Measurements from ENCODE around the gene SIL1. TPM values are rescaled to one million over a fixed set of nuclear protein-coding genes. Genes with fewer than 3 reads are reported as not detected.

Gene SIL1
- total and polyA plus RNA-seq, 9 of the 15 experiments (the other 6 are each of a cell fraction or from before 2014, with no cell fraction given) = 1.3 to 30.5 (median 18.1) TPM

DNA sequence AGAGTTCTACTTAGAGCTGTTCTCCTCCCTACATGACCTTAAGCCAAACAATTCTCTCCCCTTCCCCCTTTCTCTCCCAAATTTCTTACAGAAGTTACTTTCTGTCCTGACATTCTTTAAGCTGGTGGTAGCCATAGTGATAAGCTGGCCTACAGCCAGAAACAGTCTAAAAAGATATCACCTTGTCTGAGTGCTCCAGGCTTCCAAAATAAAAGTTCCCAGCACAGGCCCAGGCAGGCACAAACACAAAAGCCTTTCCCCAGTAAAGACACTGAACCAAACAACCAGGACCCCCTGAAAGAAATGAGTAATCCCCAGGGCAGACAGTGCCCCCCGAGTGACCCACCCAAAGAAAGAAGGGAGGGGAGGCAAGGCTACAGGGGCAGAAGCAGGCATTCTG, 19.2 kb downstream of the SIL1 start (continued):
- peak; percentile 100 for TF ChIP-seq MYNN (IDR thresholded peaks at IDR 0.05)
- peak; percentile 99 for TF ChIP-seq MYNN (CRISPR knock-in tag; IDR thresholded peaks at IDR 0.05)
- TF ChIP-seq, protein P1, sequence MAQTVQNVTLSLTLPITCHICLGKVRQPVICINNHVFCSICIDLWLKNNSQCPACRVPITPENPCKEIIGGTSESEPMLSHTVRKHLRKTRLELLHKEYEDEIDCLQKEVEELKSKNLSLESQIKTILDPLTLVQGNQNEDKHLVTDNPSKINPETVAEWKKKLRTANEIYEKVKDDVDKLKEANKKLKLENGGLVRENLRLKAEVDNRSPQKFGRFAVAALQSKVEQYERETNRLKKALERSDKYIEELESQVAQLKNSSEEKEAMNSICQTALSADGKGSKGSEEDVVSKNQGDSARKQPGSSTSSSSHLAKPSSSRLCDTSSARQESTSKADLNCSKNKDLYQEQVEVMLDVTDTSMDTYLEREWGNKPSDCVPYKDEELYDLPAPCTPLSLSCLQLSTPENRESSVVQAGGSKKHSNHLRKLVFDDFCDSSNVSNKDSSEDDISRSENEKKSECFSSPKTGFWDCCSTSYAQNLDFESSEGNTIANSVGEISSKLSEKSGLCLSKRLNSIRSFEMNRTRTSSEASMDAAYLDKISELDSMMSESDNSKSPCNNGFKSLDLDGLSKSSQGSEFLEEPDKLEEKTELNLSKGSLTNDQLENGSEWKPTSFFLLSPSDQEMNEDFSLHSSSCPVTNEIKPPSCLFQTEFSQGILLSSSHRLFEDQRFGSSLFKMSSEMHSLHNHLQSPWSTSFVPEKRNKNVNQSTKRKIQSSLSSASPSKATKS (CRISPR knock-in tag; IDR thresholded peaks at IDR 0.05) = no peak
- no peak for TF ChIP-seq ZKSCAN8 (CRISPR knock-in tag; IDR thresholded peaks at IDR 0.05)
- TF ChIP-seq, protein P2, sequence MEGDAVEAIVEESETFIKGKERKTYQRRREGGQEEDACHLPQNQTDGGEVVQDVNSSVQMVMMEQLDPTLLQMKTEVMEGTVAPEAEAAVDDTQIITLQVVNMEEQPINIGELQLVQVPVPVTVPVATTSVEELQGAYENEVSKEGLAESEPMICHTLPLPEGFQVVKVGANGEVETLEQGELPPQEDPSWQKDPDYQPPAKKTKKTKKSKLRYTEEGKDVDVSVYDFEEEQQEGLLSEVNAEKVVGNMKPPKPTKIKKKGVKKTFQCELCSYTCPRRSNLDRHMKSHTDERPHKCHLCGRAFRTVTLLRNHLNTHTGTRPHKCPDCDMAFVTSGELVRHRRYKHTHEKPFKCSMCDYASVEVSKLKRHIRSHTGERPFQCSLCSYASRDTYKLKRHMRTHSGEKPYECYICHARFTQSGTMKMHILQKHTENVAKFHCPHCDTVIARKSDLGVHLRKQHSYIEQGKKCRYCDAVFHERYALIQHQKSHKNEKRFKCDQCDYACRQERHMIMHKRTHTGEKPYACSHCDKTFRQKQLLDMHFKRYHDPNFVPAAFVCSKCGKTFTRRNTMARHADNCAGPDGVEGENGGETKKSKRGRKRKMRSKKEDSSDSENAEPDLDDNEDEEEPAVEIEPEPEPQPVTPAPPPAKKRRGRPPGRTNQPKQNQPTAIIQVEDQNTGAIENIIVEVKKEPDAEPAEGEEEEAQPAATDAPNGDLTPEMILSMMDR (IDR thresholded peaks at IDR 0.05 in 2 of 3, conservative IDR thresholded peaks at IDR 0.05 in 1 of 3; ENCODE audit: insufficient read depth in 2 of 3, low read depth in 1 of 3, low read length in 3 of 3) = no peak
- no peak for TF ChIP-seq CBFA2T2 (conservative IDR thresholded peaks at IDR 0.05)
- no peak for TF ChIP-seq ETS2 (tag; IDR thresholded peaks at IDR 0.05; ENCODE audit: borderline replicate concordance, poor library complexity, severe bottlenecking)
- TF ChIP-seq NR2C1 (IDR thresholded peaks at IDR 0.05) = no peak
- TF ChIP-seq NR2C1 (tag; IDR thresholded peaks at IDR 0.05) = no peak
- no peak for TF ChIP-seq U2AF1 (optimal IDR thresholded peaks at IDR 0.05; ENCODE audit: low read depth, low read length)
- TF ChIP-seq POLR3A (IDR thresholded peaks at IDR 0.05; ENCODE audit: borderline replicate concordance, extremely low read depth, insufficient read depth, insufficient read length) = no peak
- no peak for TF ChIP-seq ZFP1 (CRISPR knock-in tag; IDR thresholded peaks at IDR 0.05)
- TF ChIP-seq TCFL5 (CRISPR knock-in tag; conservative IDR thresholded peaks at IDR 0.05) = no peak
- TF ChIP-seq KLF10 (CRISPR knock-in tag; IDR thresholded peaks at IDR 0.05) = no peak
- TF ChIP-seq FOXJ2 (tag; IDR thresholded peaks at IDR 0.05) = no peak
- no peak for TF ChIP-seq ZNF699 (CRISPR knock-in tag; IDR thresholded peaks at IDR 0.05; ENCODE audit: insufficient replicate concordance)
- TF ChIP-seq, protein P3, sequence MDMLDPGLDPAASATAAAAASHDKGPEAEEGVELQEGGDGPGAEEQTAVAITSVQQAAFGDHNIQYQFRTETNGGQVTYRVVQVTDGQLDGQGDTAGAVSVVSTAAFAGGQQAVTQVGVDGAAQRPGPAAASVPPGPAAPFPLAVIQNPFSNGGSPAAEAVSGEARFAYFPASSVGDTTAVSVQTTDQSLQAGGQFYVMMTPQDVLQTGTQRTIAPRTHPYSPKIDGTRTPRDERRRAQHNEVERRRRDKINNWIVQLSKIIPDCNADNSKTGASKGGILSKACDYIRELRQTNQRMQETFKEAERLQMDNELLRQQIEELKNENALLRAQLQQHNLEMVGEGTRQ (CRISPR knock-in tag; IDR thresholded peaks at IDR 0.05) = no peak
- no peak for TF ChIP-seq STAT5A (IDR thresholded peaks at IDR 0.05; ENCODE audit: borderline replicate concordance, low read length)
- TF ChIP-seq NFIX (CRISPR knock-in tag; IDR thresholded peaks at IDR 0.05; ENCODE audit: low read depth) = peak; percentile 59
- TF ChIP-seq EWSR1 (IDR thresholded peaks at IDR 0.05; ENCODE audit: borderline replicate concordance, low read depth, partially characterized antibody) = no peak
- TF ChIP-seq, protein P4, sequence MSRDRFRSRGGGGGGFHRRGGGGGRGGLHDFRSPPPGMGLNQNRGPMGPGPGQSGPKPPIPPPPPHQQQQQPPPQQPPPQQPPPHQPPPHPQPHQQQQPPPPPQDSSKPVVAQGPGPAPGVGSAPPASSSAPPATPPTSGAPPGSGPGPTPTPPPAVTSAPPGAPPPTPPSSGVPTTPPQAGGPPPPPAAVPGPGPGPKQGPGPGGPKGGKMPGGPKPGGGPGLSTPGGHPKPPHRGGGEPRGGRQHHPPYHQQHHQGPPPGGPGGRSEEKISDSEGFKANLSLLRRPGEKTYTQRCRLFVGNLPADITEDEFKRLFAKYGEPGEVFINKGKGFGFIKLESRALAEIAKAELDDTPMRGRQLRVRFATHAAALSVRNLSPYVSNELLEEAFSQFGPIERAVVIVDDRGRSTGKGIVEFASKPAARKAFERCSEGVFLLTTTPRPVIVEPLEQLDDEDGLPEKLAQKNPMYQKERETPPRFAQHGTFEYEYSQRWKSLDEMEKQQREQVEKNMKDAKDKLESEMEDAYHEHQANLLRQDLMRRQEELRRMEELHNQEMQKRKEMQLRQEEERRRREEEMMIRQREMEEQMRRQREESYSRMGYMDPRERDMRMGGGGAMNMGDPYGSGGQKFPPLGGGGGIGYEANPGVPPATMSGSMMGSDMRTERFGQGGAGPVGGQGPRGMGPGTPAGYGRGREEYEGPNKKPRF (IDR thresholded peaks at IDR 0.05; ENCODE audit: low read depth, low read length) = no peak
- TF ChIP-seq HNRNPL (IDR thresholded peaks at IDR 0.05; ENCODE audit: low read depth, low read length) = no peak
- TF ChIP-seq HNRNPH1 (optimal IDR thresholded peaks at IDR 0.05; ENCODE audit: low read depth, low read length) = no peak
- no peak for TF ChIP-seq HDAC8 (tag; IDR thresholded peaks at IDR 0.05)
